Fibroblast of lung (primary cell): ENCODE data around the gene SLC35B1. TPM values are rescaled to one million over a fixed set of nuclear protein-coding genes. Genes with fewer than 3 reads are reported as not detected.

ENCODE experiments used
- DNase-seq, 2 donors: peaks; one replicate each; pipeline versions ENCODE4 v3.0.0 to v3.0.0-alpha.2; 2010; ENCODE audit warnings: low read depth in 2 of 2
- H2AFZ ChIP-seq: 2 replicates; pipeline ENCODE4 v1.5.1; 2012; ENCODE audit warnings: low read length, control low read depth, inconsistent platforms
- H3K27ac ChIP-seq: 2 replicates; pipeline ENCODE4 v1.5.1; 2011; ENCODE audit warnings: low read length, control low read depth; ENCODE audit not compliant: insufficient read depth
- H3K27me3 ChIP-seq: 2 replicates; pipeline ENCODE4 v1.5.1; 2011; ENCODE audit warnings: mild to moderate bottlenecking, low read length; ENCODE audit not compliant: control insufficient read depth, insufficient read depth
- H3K36me3 ChIP-seq: 2 replicates; pipeline ENCODE4 v1.5.1; 2011; ENCODE audit warnings: low read length; ENCODE audit not compliant: control insufficient read depth, insufficient read depth
- H3K4me1 ChIP-seq: 2 replicates; pipeline ENCODE4 v1.5.1; 2011; ENCODE audit warnings: low read length; ENCODE audit not compliant: control insufficient read depth, insufficient read depth; ENCODE audit errors: extremely low read depth
- H3K4me2 ChIP-seq: 2 replicates; pipeline ENCODE4 v1.5.1; 2011; ENCODE audit warnings: low read length, control low read depth; ENCODE audit not compliant: insufficient read depth; ENCODE audit errors: extremely low read depth
- H3K4me3 ChIP-seq, 4 experiments: fragments of 200-600 bp in 1 of 4; sonication (generic) in 1 of 4; replicated peaks in 1 of 4; 2 replicates each; pipeline ENCODE4 v1.5.1; 2011 to 2016; ENCODE audit warnings: low read length in 4 of 4, low read depth in 3 of 4, mild to moderate bottlenecking in 3 of 4, control low read depth in 2 of 4, inconsistent platforms in 1 of 4, mixed read lengths in 1 of 4; ENCODE audit not compliant: insufficient read depth in 1 of 4; ENCODE audit errors: control extremely low read depth in 1 of 4
- H3K79me2 ChIP-seq: 2 replicates; pipeline ENCODE4 v1.5.1; 2012; ENCODE audit warnings: mild to moderate bottlenecking, low read length, inconsistent platforms; ENCODE audit not compliant: control insufficient read depth, insufficient read depth
- H3K9ac ChIP-seq: 2 replicates; pipeline ENCODE4 v1.5.1; 2011; ENCODE audit warnings: mild to moderate bottlenecking, low read length, control low read depth; ENCODE audit not compliant: insufficient read depth
- H3K9me3 ChIP-seq: 2 replicates; pipeline ENCODE4 v1.5.1; 2012; ENCODE audit warnings: low read depth, low read length; ENCODE audit not compliant: control insufficient read depth, insufficient read depth
- H4K20me1 ChIP-seq: 2 replicates; pipeline ENCODE4 v1.5.1; 2011; ENCODE audit warnings: low read length; ENCODE audit not compliant: control insufficient read depth, insufficient read depth; ENCODE audit errors: extremely low read depth
- EZH2 ChIP-seq: IDR thresholded peaks from 2 replicates; pipeline ENCODE4 v1.5.1; 2012; ENCODE audit warnings: low read length, control low read depth, mild to moderate bottlenecking; ENCODE audit errors: missing control alignments
- polyA plus RNA-seq, 2 donors: library from polyadenylated mRNA; depleted of rRNA in 1 of 2; stranded (reverse) in 1 of 2; unstranded in 1 of 2; fragments of >200 nt; gene quantifications; 2 replicates each; pipeline ENCODE4 v1.2.1, GENCODE V29; 2011 to 2012; ENCODE audit warnings: missing spikeins in 1 of 2
- total RNA-seq: library from RNA; depleted of rRNA; stranded (reverse); fragments of >200 nt; gene quantifications from 2 replicates; pipeline ENCODE4 v1.2.1, GENCODE V29; 2014
- TF ChIP-seq, protein P1 (sequence below), 2 donors: IDR thresholded peaks in 1 of 2; conservative IDR thresholded peaks in 1 of 2; 1 replicate in 1 of 2; 2 replicates in 1 of 2; pipeline ENCODE4 v1.5.1; 2011 to 2012; ENCODE audit warnings: low read length in 2 of 2, control low read depth in 1 of 2, inconsistent platforms in 1 of 2, low read depth in 1 of 2, mild to moderate bottlenecking in 1 of 2

Gene SLC35B1
- total and polyA plus RNA-seq, 2 donors (not counting 1 experiment from before 2014, with no cell fraction given), result 36.3 to 56.9 TPM

- Histone ChIP-seq H3K36me3 (no peaks in the 10 kb centered on the region), H2AFZ (no peak overlapping the region), H3K79me2 (no peaks in the 10 kb centered on the region), H4K20me1 (no peaks in the 10 kb centered on the region), H3K4me3 (no peak overlapping the region), H3K27ac (no peak overlapping the region), H3K9ac (no peak overlapping the region), H3K9me3 (no peaks in the 10 kb centered on the region), H3K4me1 (no peaks in the 10 kb centered on the region), H3K27me3 (no peaks in the 10 kb centered on the region), H3K4me2 (no peak overlapping the region)
- TF ChIP-seq, protein P1, sequence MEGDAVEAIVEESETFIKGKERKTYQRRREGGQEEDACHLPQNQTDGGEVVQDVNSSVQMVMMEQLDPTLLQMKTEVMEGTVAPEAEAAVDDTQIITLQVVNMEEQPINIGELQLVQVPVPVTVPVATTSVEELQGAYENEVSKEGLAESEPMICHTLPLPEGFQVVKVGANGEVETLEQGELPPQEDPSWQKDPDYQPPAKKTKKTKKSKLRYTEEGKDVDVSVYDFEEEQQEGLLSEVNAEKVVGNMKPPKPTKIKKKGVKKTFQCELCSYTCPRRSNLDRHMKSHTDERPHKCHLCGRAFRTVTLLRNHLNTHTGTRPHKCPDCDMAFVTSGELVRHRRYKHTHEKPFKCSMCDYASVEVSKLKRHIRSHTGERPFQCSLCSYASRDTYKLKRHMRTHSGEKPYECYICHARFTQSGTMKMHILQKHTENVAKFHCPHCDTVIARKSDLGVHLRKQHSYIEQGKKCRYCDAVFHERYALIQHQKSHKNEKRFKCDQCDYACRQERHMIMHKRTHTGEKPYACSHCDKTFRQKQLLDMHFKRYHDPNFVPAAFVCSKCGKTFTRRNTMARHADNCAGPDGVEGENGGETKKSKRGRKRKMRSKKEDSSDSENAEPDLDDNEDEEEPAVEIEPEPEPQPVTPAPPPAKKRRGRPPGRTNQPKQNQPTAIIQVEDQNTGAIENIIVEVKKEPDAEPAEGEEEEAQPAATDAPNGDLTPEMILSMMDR (conservative IDR thresholded peaks at IDR 0.05 in 1 of 2, IDR thresholded peaks at IDR 0.05 in 1 of 2; ENCODE audit: low read depth in 1 of 2, low read length in 2 of 2), result no peak
- no peak for TF ChIP-seq EZH2
- no peak for DNase-seq
These were observed 44.7 kb upstream of the SLC35B1 start for GRCh38 chr17:49752508-49752907.

GRCh38 chr17:49749730-49750129, 42.0 kb upstream of the SLC35B1 start:
- no peaks in the 10 kb centered on the region for H3K9me3 ChIP-seq
- no peak for DNase-seq
- TF ChIP-seq EZH2, result no peak
- TF ChIP-seq, protein P1 (conservative IDR thresholded peaks at IDR 0.05 in 1 of 2, IDR thresholded peaks at IDR 0.05 in 1 of 2; ENCODE audit: low read depth in 1 of 2, low read length in 2 of 2), result no peak
- H3K4me3 ChIP-seq, result no peak overlapping the region
- no peak overlapping the region for H2AFZ ChIP-seq
- H3K79me2 ChIP-seq, result no peaks in the 10 kb centered on the region
- H4K20me1 ChIP-seq, result no peaks in the 10 kb centered on the region
- no peak overlapping the region for H3K27ac ChIP-seq
- H3K27me3 ChIP-seq, result no peaks in the 10 kb centered on the region
- no peak overlapping the region for H3K4me2 ChIP-seq
- no peaks in the 10 kb centered on the region for H3K36me3 ChIP-seq
- no peak overlapping the region for H3K9ac ChIP-seq
- H3K4me1 ChIP-seq, result no peaks in the 10 kb centered on the region

DNA sequence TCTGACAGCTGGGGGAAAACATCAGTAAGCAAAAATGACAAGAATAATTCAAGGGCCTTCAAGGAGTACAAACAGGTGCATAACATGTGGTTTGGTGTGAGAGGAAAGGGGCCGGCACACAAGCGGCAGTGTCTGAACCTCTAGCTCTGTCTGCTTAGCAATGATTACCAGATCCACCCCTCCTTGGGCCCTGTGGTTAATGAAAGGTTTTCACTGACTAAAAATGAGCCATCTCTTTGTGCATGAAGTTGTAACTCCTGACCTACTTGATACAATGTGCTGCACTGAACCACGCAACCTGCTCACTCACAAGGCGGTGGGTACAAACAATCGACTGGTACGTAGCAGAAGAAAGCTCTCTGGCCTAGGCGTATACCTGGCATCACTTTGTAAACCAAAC, 41.0 kb upstream of the SLC35B1 start:
- H3K4me1 ChIP-seq, result no peaks in the 10 kb centered on the region
- no peak overlapping the region for H2AFZ ChIP-seq
- no peak for DNase-seq
- TF ChIP-seq EZH2, result no peak
- TF ChIP-seq, protein P1 (conservative IDR thresholded peaks at IDR 0.05 in 1 of 2, IDR thresholded peaks at IDR 0.05 in 1 of 2; ENCODE audit: low read depth in 1 of 2, low read length in 2 of 2), result no peak
- no peaks in the 10 kb centered on the region for H4K20me1 ChIP-seq
- H3K4me3 ChIP-seq, result no peak overlapping the region
- no peak overlapping the region for H3K4me2 ChIP-seq
- no peak overlapping the region for H3K27ac ChIP-seq
- H3K27me3 ChIP-seq, result no peaks in the 10 kb centered on the region
- H3K79me2 ChIP-seq, result no peaks in the 10 kb centered on the region
- H3K9me3 ChIP-seq, result no peaks in the 10 kb centered on the region
- no peak overlapping the region for H3K9ac ChIP-seq
- no peaks in the 10 kb centered on the region for H3K36me3 ChIP-seq
